ENCODE data around the gene SLC25A36.

SLC25A36 gene

GRCh38 chr3:140941434-140942220 lies at the start of gene SLC25A36:
Gene SLC25A36 (plus strand): TSS chr3:140941836. CDS start chr3:140942055, 219 bp downstream.
- DNase-seq (ENCODE audit: low spot score) = peak; percentile 97

DNA sequence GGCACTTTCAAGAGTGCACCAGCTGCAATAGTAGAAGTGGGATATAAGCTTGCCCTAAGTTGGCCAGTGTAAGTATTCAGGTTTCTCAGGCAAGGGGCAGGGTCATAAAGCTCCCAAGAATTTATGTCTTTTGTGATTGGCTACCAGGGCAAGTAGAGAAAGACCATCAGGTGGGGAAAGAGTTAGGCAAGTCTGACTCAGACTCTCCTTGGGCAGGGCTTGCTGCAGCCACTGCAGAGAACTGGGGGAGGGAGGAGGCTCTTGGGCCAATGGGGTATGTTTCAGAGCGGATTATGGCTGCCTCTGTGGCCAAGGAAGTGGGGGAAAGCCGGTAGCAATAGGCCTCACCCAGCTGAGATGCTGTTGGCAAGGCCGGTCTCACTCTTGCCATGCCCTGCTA lies 44.6 kb upstream of the SLC25A36 start:
- DNase-seq (ENCODE audit: low spot score) = no peak

GRCh38 chr3:140898340-140899180 lies 43.1 kb upstream of the SLC25A36 start:
- DNase-seq (ENCODE audit: low spot score) = peak; percentile 80

- DNase-seq (ENCODE audit: low spot score) = no peak
These were observed 42.3 kb upstream of the SLC25A36 start for GRCh38 chr3:140899363-140899762.

DNA sequence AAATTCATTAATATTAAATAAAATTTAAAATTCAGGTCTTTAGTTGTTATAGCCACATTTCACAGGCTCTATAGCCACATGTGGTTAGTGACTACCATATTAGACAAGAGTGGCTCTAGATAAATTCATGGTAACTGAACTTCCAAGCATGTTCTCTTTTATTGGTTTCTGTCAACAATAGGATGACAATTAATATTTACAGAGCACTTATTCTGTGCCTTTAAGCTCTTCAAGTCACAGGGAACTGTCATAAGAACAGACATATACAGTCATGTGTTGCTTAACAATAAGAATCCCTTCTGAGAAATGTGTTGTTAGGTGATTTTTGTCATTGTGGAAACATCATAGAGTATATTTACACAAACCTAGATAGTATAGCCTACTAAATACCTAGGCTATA lies 38.8 kb upstream of the SLC25A36 start:
- DNase-seq (ENCODE audit: low spot score) = no peak

DNA sequence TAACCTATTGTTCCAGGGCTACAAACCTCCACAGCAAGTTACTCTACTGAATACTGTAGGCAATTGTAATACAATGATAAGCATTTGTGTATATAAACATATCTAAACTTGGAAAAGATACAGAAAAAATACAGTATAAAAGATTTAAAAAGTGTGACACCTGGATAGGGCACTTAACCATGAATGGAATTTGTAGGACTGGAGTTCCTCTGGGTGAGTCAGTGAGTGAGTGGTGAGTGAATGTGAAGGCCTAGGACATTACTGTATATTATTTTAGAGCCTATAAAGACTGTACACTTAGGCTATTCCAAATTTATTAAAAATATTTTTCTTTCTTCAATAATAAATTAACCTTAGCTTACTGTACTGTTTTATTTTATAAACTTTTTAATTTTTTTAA lies 38.4 kb upstream of the SLC25A36 start:
- DNase-seq (ENCODE audit: low spot score) = no peak

- no peak for DNase-seq (ENCODE audit: low spot score)
These were observed 37.1 kb upstream of the SLC25A36 start for GRCh38 chr3:140904521-140904920.

- DNase-seq (ENCODE audit: low spot score) = no peak
These were observed 36.1 kb upstream of the SLC25A36 start for GRCh38 chr3:140905559-140905958.

DNA sequence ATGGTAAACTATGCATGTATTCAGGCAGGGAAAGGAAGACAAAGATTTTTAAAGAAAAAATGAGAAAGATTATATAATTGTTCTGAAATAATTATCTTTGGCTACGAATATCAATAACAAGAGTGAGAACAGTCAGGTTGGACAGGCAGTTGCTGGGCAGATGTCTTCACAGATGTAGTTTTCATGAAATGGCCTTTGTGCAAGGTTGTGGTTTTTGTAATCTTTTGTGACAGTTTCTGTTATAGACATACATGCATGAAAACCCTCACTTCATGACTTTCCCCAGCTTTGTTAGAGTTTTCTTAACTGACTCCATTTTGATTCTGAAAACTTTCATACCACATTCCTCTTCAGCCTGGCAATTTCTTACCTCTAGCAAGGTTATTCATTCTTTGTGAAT lies 34.9 kb upstream of the SLC25A36 start:
- no peak for DNase-seq (ENCODE audit: low spot score)

GRCh38 chr3:140910860-140911259 lies 30.8 kb upstream of the SLC25A36 start:
- no peak for DNase-seq (ENCODE audit: low spot score)

DNA sequence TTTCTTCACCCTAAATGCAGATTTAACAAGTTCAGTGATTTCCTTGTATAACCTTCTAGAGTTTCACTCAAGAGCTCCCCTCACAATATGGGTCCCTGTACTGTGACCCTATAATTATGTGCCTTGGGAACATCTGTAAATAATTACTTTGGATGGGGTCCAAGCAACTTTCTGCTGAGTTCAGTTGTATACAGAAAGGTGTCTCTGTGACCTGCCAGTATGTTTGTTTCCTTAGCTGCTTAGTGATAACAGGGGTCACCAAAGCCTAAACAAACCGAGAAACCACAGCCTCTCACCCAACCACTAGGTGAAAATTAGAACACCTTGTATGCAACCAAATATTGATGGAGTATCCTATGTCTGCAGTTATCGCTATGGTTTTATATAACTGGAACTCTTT lies 29.8 kb upstream of the SLC25A36 start:
- DNase-seq (ENCODE audit: low spot score) = no peak

DNA sequence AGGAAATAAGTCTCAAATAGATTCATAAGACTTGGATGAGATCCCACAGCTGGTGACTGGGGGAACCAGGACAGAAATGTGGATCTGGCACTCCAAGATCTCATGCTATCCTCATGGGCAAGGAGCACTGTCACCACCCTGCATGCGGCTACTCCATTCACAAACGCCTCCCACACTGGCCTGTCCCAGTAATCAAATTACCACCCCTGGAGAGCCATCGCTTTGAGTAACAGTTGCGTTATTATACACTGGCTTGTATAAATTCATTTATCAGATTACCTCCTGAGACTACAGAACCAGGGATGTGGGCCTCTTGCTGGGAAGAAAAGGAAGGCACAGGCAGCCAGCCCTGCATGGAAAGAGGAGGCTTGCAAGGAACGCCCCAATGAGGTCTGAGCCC lies 27.9 kb upstream of the SLC25A36 start:
- no peak for DNase-seq (ENCODE audit: low spot score)

GRCh38 chr3:140914384-140914945 lies 27.2 kb upstream of the SLC25A36 start:
- DNase-seq (ENCODE audit: low spot score) = no peak

DNA sequence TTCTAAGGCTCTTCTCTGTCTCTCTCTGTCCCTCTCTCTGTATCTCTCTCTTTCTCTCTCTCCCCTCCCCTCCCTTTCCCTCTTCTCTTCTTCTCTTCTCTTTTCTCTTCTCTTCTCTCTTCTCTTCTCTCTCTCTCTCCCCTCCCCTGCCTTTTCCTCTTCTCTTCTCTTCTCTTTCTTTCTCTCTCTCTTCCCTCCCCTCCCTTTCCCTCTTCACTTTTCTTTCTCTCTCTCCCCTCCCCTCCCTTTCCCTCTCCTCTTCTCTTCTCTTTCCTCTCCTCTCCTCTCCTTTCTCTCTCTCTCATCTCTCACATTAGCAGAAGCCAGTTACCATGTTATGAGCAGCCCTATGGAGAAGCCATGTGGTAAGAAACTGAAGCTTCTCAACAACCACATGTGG lies 25.0 kb upstream of the SLC25A36 start:
- no peak for DNase-seq (ENCODE audit: low spot score)

DNA sequence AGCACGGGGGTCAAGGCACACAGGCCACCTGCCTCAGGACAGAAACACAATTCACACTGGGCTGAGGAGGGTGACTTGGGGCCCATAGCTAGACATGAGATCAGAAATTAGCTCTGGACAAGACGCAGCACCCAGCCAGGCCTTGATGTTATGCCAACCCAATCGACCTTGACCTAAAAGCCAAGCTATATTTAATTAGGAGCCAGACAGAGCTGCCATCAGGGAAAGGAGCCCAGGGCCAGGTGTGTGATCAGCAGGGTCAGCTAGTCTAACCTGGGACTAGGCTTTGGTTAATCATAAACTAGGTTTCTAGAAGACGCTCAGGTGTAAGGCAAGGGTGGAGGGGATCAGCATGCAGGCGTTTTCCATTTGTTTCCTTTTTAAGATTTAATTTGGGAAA lies 23.9 kb upstream of the SLC25A36 start:
- DNase-seq (ENCODE audit: low spot score) = no peak

DNA sequence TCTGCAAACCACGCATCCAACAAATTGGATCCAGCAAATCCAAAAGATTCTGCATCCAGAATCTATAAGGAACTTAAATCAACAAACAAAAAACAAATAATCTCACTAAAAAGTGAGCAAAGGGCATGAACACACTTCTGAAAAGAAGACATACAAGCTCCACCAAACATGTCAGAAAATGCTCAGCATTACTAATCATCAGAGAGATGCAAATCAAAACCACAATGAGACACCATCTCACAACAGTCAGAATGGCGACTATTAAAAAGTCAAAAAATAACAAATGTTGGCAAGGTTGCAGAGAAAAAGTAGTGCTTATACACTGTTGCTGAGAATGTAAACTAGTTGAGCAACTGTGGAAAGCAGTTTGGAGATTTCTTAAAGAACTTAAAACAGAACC lies 21.6 kb upstream of the SLC25A36 start:
- no peak for DNase-seq (ENCODE audit: low spot score)

- DNase-seq (ENCODE audit: low spot score) = peak; percentile 62
These were observed 19.0 kb upstream of the SLC25A36 start for GRCh38 chr3:140922634-140923033.

DNA sequence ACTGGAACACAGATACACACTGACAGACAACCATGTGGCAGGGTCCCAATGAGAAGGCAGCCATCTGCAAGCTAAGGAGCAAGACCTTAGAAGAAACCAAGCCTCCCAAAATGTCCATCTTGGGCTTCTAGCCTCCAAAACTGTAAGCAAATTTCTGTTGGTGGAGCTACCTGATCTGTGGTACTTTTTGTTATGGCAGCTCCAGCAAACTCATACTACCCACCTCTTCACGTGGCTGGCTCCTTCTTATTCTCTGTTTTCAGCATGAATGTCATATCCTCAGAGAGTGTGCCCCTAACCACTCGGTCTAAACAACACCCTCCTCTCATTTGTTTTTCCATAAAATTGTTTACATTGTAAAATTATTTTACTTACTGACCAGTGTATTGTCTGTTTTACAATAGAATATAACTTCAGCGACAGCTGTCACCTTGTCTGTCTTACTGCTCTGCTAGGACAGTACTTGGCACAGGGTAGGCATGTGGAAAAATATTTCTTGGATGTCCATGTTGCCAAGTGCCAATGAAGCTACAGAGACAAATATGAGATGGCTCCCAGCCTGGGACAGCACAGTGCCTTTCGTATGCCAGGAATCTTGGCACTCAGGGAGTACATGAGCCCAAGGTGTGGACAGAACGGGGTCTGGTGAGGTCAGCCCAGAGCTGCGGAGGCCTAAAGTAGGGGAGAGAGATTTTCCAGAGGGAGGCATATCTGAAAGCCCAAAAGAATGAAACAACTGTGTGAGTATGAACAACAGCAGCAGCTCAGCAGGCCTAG lies 17.4 kb upstream of the SLC25A36 start:
- no peak for DNase-seq (ENCODE audit: low spot score)

- no peak for DNase-seq (ENCODE audit: low spot score)
These were observed 14.2 kb upstream of the SLC25A36 start for GRCh38 chr3:140927279-140928069.

DNA sequence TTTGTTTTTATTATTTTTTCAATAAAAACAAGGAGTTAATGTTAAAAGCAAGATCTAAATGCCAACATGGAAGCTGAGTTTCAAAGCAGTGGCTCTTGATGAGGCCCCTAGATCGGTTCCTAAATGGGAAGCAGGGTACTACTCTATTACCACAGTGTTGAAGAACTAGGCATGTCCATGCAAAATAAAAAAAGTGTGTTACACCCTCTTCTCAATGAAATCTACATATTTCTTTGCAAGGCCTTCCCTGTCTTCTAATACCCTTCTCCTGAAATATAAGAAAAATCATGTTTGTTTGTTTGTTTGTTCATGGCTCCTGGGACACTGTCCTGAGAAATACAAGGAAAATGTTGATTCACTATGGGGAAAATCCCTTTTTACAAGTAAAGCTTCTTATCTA lies 12.2 kb upstream of the SLC25A36 start:
- DNase-seq (ENCODE audit: low spot score) = no peak

GRCh38 chr3:140931016-140931454 lies 10.6 kb upstream of the SLC25A36 start:
- DNase-seq (ENCODE audit: low spot score) = peak; percentile 11

All from GM03348 (cell line).